IPS DF 6.9 (cell line): ENCODE measurements around the gene NLN.
"Not testable (repeated sequence)": the region's sequence is repeated elsewhere in the genome, so short reads cannot be mapped to it uniquely, and the experiment has no call there.

Experiments
- DNase-seq: peaks from one replicate; pipeline ENCODE4 v3.0.0-alpha.2; 2013; ENCODE audit warnings: low read depth, low spot score
- H3K27ac ChIP-seq: one replicate; pipeline ENCODE4 v1.5.1; 2013; ENCODE audit warnings: low read length, control low read depth
- H3K27me3 ChIP-seq: 2 replicates; pipeline ENCODE4 v1.6.1; 2013; ENCODE audit warnings: mild to moderate bottlenecking, low read length; ENCODE audit not compliant: control insufficient read depth, insufficient read depth
- H3K36me3 ChIP-seq: 2 replicates; pipeline ENCODE4 v1.6.1; 2013; ENCODE audit warnings: low read length; ENCODE audit not compliant: control insufficient read depth, insufficient read depth
- H3K4me1 ChIP-seq: 2 replicates; pipeline ENCODE4 v1.6.1; 2013; ENCODE audit warnings: low read length; ENCODE audit not compliant: control insufficient read depth, insufficient read depth
- H3K4me3 ChIP-seq: 2 replicates; pipeline ENCODE4 v1.5.1; 2013; ENCODE audit warnings: mild to moderate bottlenecking, low read length
- H3K9me3 ChIP-seq: 2 replicates; pipeline ENCODE4 v1.6.1; 2013; ENCODE audit warnings: low read length, inconsistent platforms; ENCODE audit not compliant: control insufficient read depth, insufficient read depth
- WGBS: extraction: QIAGEN DNeasy Blood & Tissue Kit; methylation state at CpG from one replicate; pipeline ENCODE4 v1.1.7; 2013; ENCODE audit warnings: mixed read lengths, missing lambda C conversion rate; ENCODE audit not compliant: insufficient read length, insufficient coverage; 5-methylcytosine and 5-hydroxymethylcytosine counted together

Gene NLN

GRCh38 chr5:65828022-65828896 lies 106.3 kb downstream of the NLN start:
- Histone ChIP-seq H3K4me3 (no peak overlapping the region), H3K27ac (no peak overlapping the region), H3K27me3 (no peaks in the 10 kb centered on the region), H3K36me3 (no peaks in the 10 kb centered on the region; the same call in 1 of the 2 replicates), H3K9me3 (no peaks in the 10 kb centered on the region), H3K4me1 (no peaks in the 10 kb centered on the region)
- no CpG with 5 or more reads among the region's 12 CpGs for WGBS
- no peak for DNase-seq

GRCh38 chr5:65830856-65831255 lies 108.9 kb downstream of the NLN start:
- H3K27me3 ChIP-seq, result no peaks in the 10 kb centered on the region
- no peaks in the 10 kb centered on the region; the same call in 1 of the 2 replicates for H3K36me3 ChIP-seq
- no peaks in the 10 kb centered on the region for H3K9me3 ChIP-seq
- no peak for DNase-seq
- no CpG with 5 or more reads among the region's 2 CpGs for WGBS
- H3K27ac ChIP-seq, result no peak overlapping the region
- H3K4me3 ChIP-seq, result no peak overlapping the region
- no peaks in the 10 kb centered on the region for H3K4me1 ChIP-seq

GRCh38 chr5:65831276-65831675 lies 109.3 kb downstream of the NLN start:
- no CpG with 5 or more reads among the region's 1 CpG for WGBS
- no peaks in the 10 kb centered on the region for H3K27me3 ChIP-seq
- no peaks in the 10 kb centered on the region for H3K9me3 ChIP-seq
- H3K4me3 ChIP-seq, result no peak overlapping the region
- DNase-seq, result no peak
- H3K4me1 ChIP-seq, result no peaks in the 10 kb centered on the region
- H3K27ac ChIP-seq, result no peak overlapping the region
- H3K36me3 ChIP-seq, result no peaks in the 10 kb centered on the region; the same call in 1 of the 2 replicates

- no peaks in the 10 kb centered on the region for H3K4me1 ChIP-seq
- DNase-seq, result no peak
- H3K27me3 ChIP-seq, result no peaks in the 10 kb centered on the region
- H3K9me3 ChIP-seq, result no peaks in the 10 kb centered on the region
- H3K4me3 ChIP-seq, result no peak overlapping the region
- no peaks in the 10 kb centered on the region; the same call in 1 of the 2 replicates for H3K36me3 ChIP-seq
- no peak overlapping the region for H3K27ac ChIP-seq
Measured at GRCh38 chr5:65832152-65832551, 110.1 kb downstream of the NLN start.

- Histone ChIP-seq H3K4me1 (no peaks in the 10 kb centered on the region), H3K4me3 (no peak overlapping the region), H3K27ac (no peak overlapping the region), H3K36me3 (no peaks in the 10 kb centered on the region), H3K9me3 (no peaks in the 10 kb centered on the region), H3K27me3 (no peaks in the 10 kb centered on the region)
- no peak for DNase-seq
- WGBS, result no CpG with 5 or more reads among the region's 2 CpGs
Measured at GRCh38 chr5:65832603-65833228, 110.7 kb downstream of the NLN start.

GRCh38 chr5:65833780-65834179 lies 111.8 kb downstream of the NLN start:
- Histone ChIP-seq H3K27ac (no peak overlapping the region), H3K36me3 (no peaks in the 10 kb centered on the region), H3K4me3 (no peak overlapping the region), H3K9me3 (no peaks in the 10 kb centered on the region), H3K4me1 (no peaks in the 10 kb centered on the region), H3K27me3 (no peaks in the 10 kb centered on the region)
- no peak for DNase-seq
- WGBS, result no CpG with 5 or more reads among the region's 5 CpGs

GRCh38 chr5:65834306-65834705 lies 112.3 kb downstream of the NLN start:
- Histone ChIP-seq H3K9me3 (no peaks in the 10 kb centered on the region), H3K36me3 (no peaks in the 10 kb centered on the region), H3K27me3 (no peaks in the 10 kb centered on the region), H3K4me3 (no peak overlapping the region), H3K4me1 (no peaks in the 10 kb centered on the region), H3K27ac (no peak overlapping the region)
- WGBS, result no CpG with 5 or more reads among the region's 1 CpG
- no peak for DNase-seq

- H3K27me3 ChIP-seq, result no peaks in the 10 kb centered on the region
- WGBS, result no CpG with 5 or more reads among the region's 2 CpGs
- no peaks in the 10 kb centered on the region for H3K36me3 ChIP-seq
Measured at GRCh38 chr5:65835191-65835590, 113.2 kb downstream of the NLN start.

DNA sequence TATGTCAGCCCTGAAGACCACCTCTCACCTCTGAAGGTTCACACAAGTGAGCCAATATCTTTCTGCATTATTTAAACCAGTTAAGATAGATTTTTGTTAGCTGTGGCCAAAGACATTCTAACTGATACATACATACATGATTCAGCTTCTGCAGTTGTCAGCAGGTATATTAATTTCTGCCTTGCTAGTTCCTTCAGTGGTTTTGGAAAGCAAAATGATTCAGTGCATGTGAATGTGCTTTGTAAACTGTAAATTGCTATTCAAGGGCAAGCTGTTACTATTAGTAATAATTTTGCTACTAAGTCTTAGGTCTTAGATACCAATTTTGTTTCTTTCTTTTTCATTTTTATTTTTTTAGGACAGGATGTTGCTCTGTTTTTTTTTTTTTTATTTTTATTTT lies 115.1 kb downstream of the NLN start:
- Histone ChIP-seq H3K27ac (no peak overlapping the region), H3K9me3 (no peaks in the 10 kb centered on the region), H3K4me3 (no peak overlapping the region), H3K36me3 (no peaks in the 10 kb centered on the region), H3K27me3 (no peaks in the 10 kb centered on the region), H3K4me1 (no peaks in the 10 kb centered on the region)
- no peak for DNase-seq

More at GRCh38 chr5:65835191-65835590, 113.2 kb downstream of the NLN start:
- no peak overlapping the region for H3K27ac ChIP-seq
- no peak for DNase-seq
- no peak overlapping the region for H3K4me3 ChIP-seq
- H3K4me1 ChIP-seq, result no peaks in the 10 kb centered on the region
- H3K9me3 ChIP-seq, result no peaks in the 10 kb centered on the region

DNA sequence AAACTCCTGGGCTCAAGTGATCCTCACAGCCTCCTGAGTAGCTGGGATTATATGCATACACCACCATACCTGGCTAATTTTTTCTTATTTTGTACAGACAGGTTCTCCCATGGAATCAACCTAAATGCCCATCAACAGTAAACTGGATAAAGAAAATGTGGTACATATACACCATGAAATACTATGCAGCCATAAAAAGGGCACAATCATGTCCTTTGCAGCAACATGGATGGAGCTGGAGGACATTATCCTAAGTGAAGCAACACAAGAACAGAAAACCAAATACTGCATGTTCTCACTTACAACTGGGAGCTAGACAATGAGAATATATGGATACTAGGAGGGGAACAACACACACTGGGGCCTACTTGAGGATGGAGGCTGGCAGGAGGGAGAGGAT lies 117.2 kb downstream of the NLN start:
- not testable (repeated sequence) for H3K27ac ChIP-seq, H3K36me3 ChIP-seq, H3K27me3 ChIP-seq, H3K4me1 ChIP-seq, H3K9me3 ChIP-seq, DNase-seq, H3K4me3 ChIP-seq

- no peak overlapping the region for H3K27ac ChIP-seq
- WGBS, result no CpG with 5 or more reads among the region's 3 CpGs
- H3K4me1 ChIP-seq, result no peaks in the 10 kb centered on the region
- no peak overlapping the region for H3K4me3 ChIP-seq
- H3K36me3 ChIP-seq, result no peaks in the 10 kb centered on the region
- no peaks in the 10 kb centered on the region for H3K9me3 ChIP-seq
- DNase-seq, result no peak
- no peaks in the 10 kb centered on the region for H3K27me3 ChIP-seq
Measured at GRCh38 chr5:65840071-65840470, 118.1 kb downstream of the NLN start.
